H9 (cell line): ENCODE results near the gene SHLD2. TPM values are rescaled to one million over a fixed set of nuclear protein-coding genes. Genes with fewer than 3 reads are reported as not detected.

Source experiments
- DNase-seq: peaks from one replicate; pipeline ENCODE4 v3.0.0-alpha.2; 2017
- H2AFZ ChIP-seq: one replicate; pipeline ENCODE4 v1.6.1; 2013; ENCODE audit warnings: mild to moderate bottlenecking, low read length, control low read depth, moderate library complexity
- H2AK5ac ChIP-seq: 2 replicates; pipeline ENCODE4 v1.6.1; 2013; ENCODE audit warnings: low read length, control low read depth, mixed read lengths; ENCODE audit not compliant: insufficient read length
- H2BK120ac ChIP-seq: one replicate; pipeline ENCODE4 v1.6.1; 2013; ENCODE audit warnings: low read depth, mild to moderate bottlenecking, low read length, control low read depth, inconsistent platforms; ENCODE audit not compliant: poor library complexity, severe bottlenecking
- H2BK12ac ChIP-seq: 2 replicates; pipeline ENCODE4 v1.6.1; 2013; ENCODE audit warnings: low read length, control low read depth, mixed read lengths, low read depth; ENCODE audit not compliant: insufficient read length
- H2BK15ac ChIP-seq: 2 replicates; pipeline ENCODE4 v1.6.1; 2013; ENCODE audit warnings: low read depth, low read length, control low read depth
- H2BK20ac ChIP-seq: one replicate; pipeline ENCODE4 v1.6.1; 2013; ENCODE audit warnings: low read depth, mild to moderate bottlenecking, low read length, control low read depth, inconsistent platforms; ENCODE audit not compliant: poor library complexity, severe bottlenecking
- H2BK5ac ChIP-seq: 2 replicates; pipeline ENCODE4 v1.6.1; 2013; ENCODE audit warnings: low read length, control low read depth, mixed read lengths; ENCODE audit not compliant: insufficient read length
- H3K14ac ChIP-seq: 2 replicates; pipeline ENCODE4 v1.6.1; 2013; ENCODE audit warnings: low read length, control low read depth; ENCODE audit not compliant: insufficient read depth
- H3K18ac ChIP-seq: 2 replicates; pipeline ENCODE4 v1.6.1; 2013; ENCODE audit warnings: low read depth, mild to moderate bottlenecking, mixed read lengths, low read length, control low read depth; ENCODE audit not compliant: insufficient read length
- H3K23ac ChIP-seq: 2 replicates; pipeline ENCODE4 v1.6.1; 2013; ENCODE audit warnings: low read length, control low read depth, mixed read lengths, low read depth; ENCODE audit not compliant: insufficient read length
- H3K23me2 ChIP-seq: 2 replicates; pipeline ENCODE4 v1.6.1; 2013; ENCODE audit warnings: low read depth, mild to moderate bottlenecking, mixed read lengths, low read length, control low read depth; ENCODE audit not compliant: insufficient read length, poor library complexity, severe bottlenecking
- H3K27ac ChIP-seq: 2 replicates; pipeline ENCODE4 v1.5.1; 2013; ENCODE audit warnings: low read length, control low read depth, mixed read lengths, low read depth; ENCODE audit not compliant: insufficient read length
- H3K27me3 ChIP-seq: 2 replicates; pipeline ENCODE4 v1.6.1; 2013; ENCODE audit warnings: low read length, control low read depth, inconsistent platforms; ENCODE audit not compliant: insufficient read depth
- H3K4ac ChIP-seq: 2 replicates; pipeline ENCODE4 v1.6.1; 2013; ENCODE audit warnings: low read depth, mild to moderate bottlenecking, control low read depth, inconsistent platforms, low read length, moderate library complexity
- H3K4me1 ChIP-seq: 2 replicates; pipeline ENCODE4 v1.6.1; 2013; ENCODE audit warnings: low read length, control low read depth, inconsistent platforms; ENCODE audit not compliant: insufficient read depth
- H3K4me2 ChIP-seq: 2 replicates; pipeline ENCODE4 v1.6.1; 2013; ENCODE audit warnings: low read length, control low read depth, mixed read lengths; ENCODE audit not compliant: insufficient read length, insufficient read depth
- H3K56ac ChIP-seq: 2 replicates; pipeline ENCODE4 v1.6.1; 2013; ENCODE audit warnings: low read depth, mild to moderate bottlenecking, mixed read lengths, low read length, control low read depth; ENCODE audit not compliant: insufficient read length
- H3K79me1 ChIP-seq: 2 replicates; pipeline ENCODE4 v1.6.1; 2013; ENCODE audit warnings: low read depth, mild to moderate bottlenecking, moderate library complexity, low read length, control low read depth, inconsistent platforms; ENCODE audit not compliant: insufficient read depth, poor library complexity, severe bottlenecking
- H3K79me2 ChIP-seq: 2 replicates; pipeline ENCODE4 v1.6.1; 2013; ENCODE audit warnings: low read length, control low read depth, inconsistent platforms; ENCODE audit not compliant: insufficient read depth
- H3K9ac ChIP-seq: 2 replicates; pipeline ENCODE4 v1.6.1; 2013; ENCODE audit warnings: low read length, control low read depth, mixed read lengths; ENCODE audit not compliant: insufficient read length; ENCODE audit errors: extremely low read depth
- H3K9me3 ChIP-seq: one replicate; pipeline ENCODE4 v1.6.1; 2013; ENCODE audit warnings: low read depth, low read length, inconsistent platforms; ENCODE audit not compliant: control insufficient read depth
- H3T11ph ChIP-seq: one replicate; pipeline ENCODE4 v1.6.1; 2013; ENCODE audit warnings: mild to moderate bottlenecking, low read length, control low read depth, inconsistent platforms
- H4K20me1 ChIP-seq: one replicate; pipeline ENCODE4 v1.6.1; 2013; ENCODE audit not compliant: control insufficient read depth, insufficient read length, insufficient read depth
- H4K5ac ChIP-seq: 2 replicates; pipeline ENCODE4 v1.6.1; 2013; ENCODE audit warnings: low read depth, mild to moderate bottlenecking, mixed read lengths, low read length, control low read depth; ENCODE audit not compliant: insufficient read length
- H4K8ac ChIP-seq: replicated peaks from 2 replicates; pipeline ENCODE4 v1.6.1; 2013; ENCODE audit warnings: low read length, control low read depth, mixed read lengths, low read depth; ENCODE audit not compliant: insufficient read length
- H4K91ac ChIP-seq: 2 replicates; pipeline ENCODE4 v1.6.1; 2013; ENCODE audit warnings: low read depth, mild to moderate bottlenecking, moderate library complexity, mixed read lengths, low read length, control low read depth; ENCODE audit not compliant: insufficient read length
- H3K27ac Mint-ChIP-seq, 3 experiments: 2 replicates in 2 of 3; 3 replicates in 1 of 3; pipeline ENCODE4 v1.8.0; 2020 to 2021; ENCODE audit warnings: mixed read lengths in 3 of 3, mild to moderate bottlenecking in 1 of 3, moderate library complexity in 1 of 3
- H3K27me3 Mint-ChIP-seq: 2 replicates; pipeline ENCODE4 v1.8.0; 2021; ENCODE audit warnings: low read depth, mild to moderate bottlenecking, moderate library complexity, mixed read lengths
- H3K36me3 Mint-ChIP-seq, 3 experiments: 2 replicates in 2 of 3; 3 replicates in 1 of 3; pipeline ENCODE4 v1.8.0; 2020 to 2021; ENCODE audit warnings: low read depth in 3 of 3, mixed read lengths in 3 of 3; ENCODE audit not compliant: insufficient read depth in 1 of 3
- H3K4me1 Mint-ChIP-seq, 2 experiments: 2 replicates each; pipeline ENCODE4 v1.8.0; 2020; ENCODE audit warnings: mixed read lengths in 2 of 2
- H3K4me3 Mint-ChIP-seq, 2 experiments: 2 replicates in 1 of 2; 3 replicates in 1 of 2; pipeline ENCODE4 v1.8.0; 2020 to 2021; ENCODE audit warnings: mild to moderate bottlenecking in 2 of 2, mixed read lengths in 2 of 2, moderate library complexity in 1 of 2
- H3K9me3 Mint-ChIP-seq, 2 experiments: 2 replicates in 1 of 2; 3 replicates in 1 of 2; pipeline ENCODE4 v1.8.0; 2020; ENCODE audit warnings: mild to moderate bottlenecking in 2 of 2, mixed read lengths in 2 of 2, moderate library complexity in 1 of 2
- WGBS: extraction: QIAGEN DNeasy Blood & Tissue Kit; methylation state at CpG from one replicate; pipeline ENCODE4 v1.1.7; 2013; ENCODE audit warnings: missing lambda C conversion rate, low lambda C conversion rate, mixed read lengths; ENCODE audit not compliant: insufficient read length; ENCODE audit errors: extremely low coverage; 5-methylcytosine and 5-hydroxymethylcytosine counted together
- total RNA-seq: library from RNA; stranded (reverse); gene quantifications from 2 replicates; pipeline ENCODE4 v1.2.1, GENCODE V29; 2021
- TF ChIP-seq, protein P1 (sequence below): fragments of 200-600 bp; sonication (generic); conservative IDR thresholded peaks from 3 replicates; pipeline ENCODE4 v1.8.0; 2021; ENCODE audit warnings: antibody characterized with exemption, mild to moderate bottlenecking

Gene SHLD2
- total RNA-seq, 1 experiment from 2014 or later, result 27.8 TPM

DNA sequence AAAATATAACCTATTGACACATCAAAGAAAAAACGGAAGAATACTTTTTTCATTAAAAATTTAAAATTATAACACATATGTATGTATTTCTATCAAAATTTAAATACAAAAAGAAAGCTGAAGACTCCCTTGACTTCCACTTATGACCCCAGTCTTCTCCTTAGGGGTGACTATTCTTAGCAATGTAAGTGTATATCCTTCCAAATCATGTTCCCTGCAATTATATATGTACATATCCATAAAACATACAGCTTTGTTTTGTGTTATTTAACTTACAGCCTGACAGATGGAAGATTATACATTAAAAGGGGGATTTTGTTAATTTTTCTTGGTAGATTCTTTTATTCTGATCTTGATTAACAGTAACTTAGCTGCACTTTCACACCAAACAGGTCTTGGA, 9.5 kb upstream of the SHLD2 start:
- no peak overlapping the region for H3K4me3 Mint-ChIP-seq
- Histone ChIP-seq H4K20me1 (no peaks in the 10 kb centered on the region), H3K23me2 (no peaks in the 10 kb centered on the region), H2BK20ac (no peak overlapping the region), H3K9me3 (no peaks in the 10 kb centered on the region), H4K5ac (no peak overlapping the region), H3K14ac (no peak overlapping the region), H2BK12ac (no peak overlapping the region), H2BK120ac (no peak overlapping the region), H3K18ac (no peak overlapping the region), H4K91ac (no peak overlapping the region), H3K23ac (no peak overlapping the region), H2AFZ (no peak overlapping the region), H3K79me2 (peaks cover 3% of the 10 kb centered on the region), H3K79me1 (no peaks in the 10 kb centered on the region), H3K4me1 (no peaks in the 10 kb centered on the region), H3K4me2 (no peak overlapping the region), H2BK15ac (no peak overlapping the region), H3K56ac (no peak overlapping the region), H3K9ac (no peak overlapping the region), H2BK5ac (no peak overlapping the region), H2AK5ac (no peak overlapping the region), H3K4ac (no peak overlapping the region), H3K27me3 (no peaks in the 10 kb centered on the region), H3K27ac (no peak overlapping the region), H4K8ac (no peak overlapping the region), H3T11ph (no peak overlapping the region)
- peaks cover 0 to 3% of the 10 kb centered on the region in 2 experiments; a peak in 3 of 5 replicates for H3K9me3 Mint-ChIP-seq
- no peak overlapping the region for H3K27ac Mint-ChIP-seq
- TF ChIP-seq, protein P1, sequence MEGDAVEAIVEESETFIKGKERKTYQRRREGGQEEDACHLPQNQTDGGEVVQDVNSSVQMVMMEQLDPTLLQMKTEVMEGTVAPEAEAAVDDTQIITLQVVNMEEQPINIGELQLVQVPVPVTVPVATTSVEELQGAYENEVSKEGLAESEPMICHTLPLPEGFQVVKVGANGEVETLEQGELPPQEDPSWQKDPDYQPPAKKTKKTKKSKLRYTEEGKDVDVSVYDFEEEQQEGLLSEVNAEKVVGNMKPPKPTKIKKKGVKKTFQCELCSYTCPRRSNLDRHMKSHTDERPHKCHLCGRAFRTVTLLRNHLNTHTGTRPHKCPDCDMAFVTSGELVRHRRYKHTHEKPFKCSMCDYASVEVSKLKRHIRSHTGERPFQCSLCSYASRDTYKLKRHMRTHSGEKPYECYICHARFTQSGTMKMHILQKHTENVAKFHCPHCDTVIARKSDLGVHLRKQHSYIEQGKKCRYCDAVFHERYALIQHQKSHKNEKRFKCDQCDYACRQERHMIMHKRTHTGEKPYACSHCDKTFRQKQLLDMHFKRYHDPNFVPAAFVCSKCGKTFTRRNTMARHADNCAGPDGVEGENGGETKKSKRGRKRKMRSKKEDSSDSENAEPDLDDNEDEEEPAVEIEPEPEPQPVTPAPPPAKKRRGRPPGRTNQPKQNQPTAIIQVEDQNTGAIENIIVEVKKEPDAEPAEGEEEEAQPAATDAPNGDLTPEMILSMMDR, result no peak
- peaks cover 32 to 50% (median 49%) of the 10 kb centered on the region in 3 experiments for H3K36me3 Mint-ChIP-seq
- peaks cover 11 to 15% of the 10 kb centered on the region in 2 experiments for H3K4me1 Mint-ChIP-seq
- no CpG with 5 or more reads among the region's 1 CpG for WGBS
- H3K27me3 Mint-ChIP-seq, result no peaks in the 10 kb centered on the region
- DNase-seq, result no peak
